GM12801 (cell line): ENCODE measurements around the gene B3GNT8.

ENCODE experiments used
- CTCF ChIP-seq: IDR thresholded peaks from one replicate; pipeline ENCODE4 v1.5.1; 2011; ENCODE audit warnings: control low read depth; ENCODE audit not compliant: insufficient read length; ENCODE audit errors: extremely low read depth

Gene B3GNT8

GRCh38 chr19:41424335-41425173 lies 2.6 kb downstream of the B3GNT8 start:
- TF ChIP-seq CTCF, result no peak

- TF ChIP-seq CTCF, result no peak
These were observed 4.2 kb downstream of the B3GNT8 start for GRCh38 chr19:41422955-41423354.

- TF ChIP-seq CTCF, result no peak
These were observed 4.7 kb downstream of the B3GNT8 start for GRCh38 chr19:41422456-41422855.

DNA sequence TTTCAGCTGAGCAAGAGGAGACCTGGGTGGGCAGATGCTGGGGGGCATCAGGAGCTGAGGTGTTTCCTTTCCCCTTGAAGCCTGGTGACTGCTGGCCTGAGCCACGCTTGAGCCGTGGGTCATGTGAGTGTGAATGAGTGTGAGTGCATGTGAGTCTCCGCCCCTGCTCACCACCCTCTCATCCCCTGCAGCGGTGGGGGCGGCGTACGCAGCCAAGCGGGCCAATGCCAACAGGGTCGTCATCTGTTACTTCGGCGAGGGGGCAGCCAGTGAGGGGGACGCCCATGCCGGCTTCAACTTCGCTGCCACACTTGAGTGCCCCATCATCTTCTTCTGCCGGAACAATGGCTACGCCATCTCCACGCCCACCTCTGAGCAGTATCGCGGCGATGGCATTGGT lies 5.2 kb downstream of the B3GNT8 start:
- TF ChIP-seq CTCF, result no peak

DNA sequence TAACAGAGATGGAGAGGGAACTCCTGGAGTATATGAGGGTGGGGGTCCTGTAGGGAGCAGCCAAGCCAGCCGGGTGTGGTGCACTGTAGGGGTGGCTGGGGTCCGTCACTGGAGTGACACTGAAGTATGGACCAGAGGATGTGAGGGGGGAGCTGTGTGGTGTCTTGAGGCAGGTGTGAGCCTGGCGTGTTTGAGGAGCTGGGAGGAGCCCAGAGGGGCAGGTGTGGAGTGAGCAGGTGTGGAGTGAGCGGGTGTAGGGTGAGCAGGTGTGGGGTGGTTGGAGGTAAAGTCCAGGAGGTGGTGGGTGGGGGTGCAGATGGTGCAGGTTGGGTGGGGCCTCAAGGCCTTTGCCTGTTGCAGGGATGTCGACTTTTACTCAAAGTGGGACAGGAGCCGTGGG lies 5.9 kb downstream of the B3GNT8 start:
- TF ChIP-seq CTCF, result no peak

DNA sequence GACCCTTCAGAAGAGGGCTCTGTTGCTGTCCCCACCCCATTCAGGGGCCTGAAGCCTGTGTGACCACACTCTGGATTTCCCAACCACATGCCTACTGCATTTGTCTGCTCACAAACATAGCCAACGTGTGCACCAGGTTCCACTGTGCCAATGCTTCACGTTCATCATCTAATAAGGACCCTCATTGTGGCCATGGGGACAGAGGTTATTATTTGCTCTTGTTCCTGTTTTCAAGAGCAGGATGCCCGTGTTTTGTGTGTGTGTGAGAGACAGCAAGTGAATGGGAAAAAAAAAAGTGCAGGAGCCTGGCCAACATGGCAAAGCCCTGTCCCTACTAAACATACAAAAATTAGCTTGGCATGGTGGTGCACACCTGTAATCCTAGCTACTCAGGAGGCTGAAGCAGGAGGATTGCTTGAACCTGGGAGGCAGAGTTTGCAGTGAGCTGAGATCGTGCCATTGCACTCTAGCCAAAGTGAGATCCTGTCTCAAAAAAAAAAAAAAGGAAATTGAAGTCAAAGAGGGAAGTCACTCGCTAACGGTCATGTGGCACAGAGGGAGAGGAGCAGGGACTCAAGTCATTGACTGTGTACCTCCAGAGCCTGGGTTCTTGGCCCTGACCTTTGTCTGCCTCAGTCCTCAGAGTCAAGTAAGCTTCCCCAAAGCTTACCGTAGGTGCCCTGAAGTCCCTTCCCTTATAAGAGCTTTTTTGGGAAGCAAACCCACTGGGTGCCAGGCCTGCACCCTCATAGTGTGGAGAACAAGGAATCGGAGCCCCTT lies 6.9 kb downstream of the B3GNT8 start:
- TF ChIP-seq CTCF, result no peak

DNA sequence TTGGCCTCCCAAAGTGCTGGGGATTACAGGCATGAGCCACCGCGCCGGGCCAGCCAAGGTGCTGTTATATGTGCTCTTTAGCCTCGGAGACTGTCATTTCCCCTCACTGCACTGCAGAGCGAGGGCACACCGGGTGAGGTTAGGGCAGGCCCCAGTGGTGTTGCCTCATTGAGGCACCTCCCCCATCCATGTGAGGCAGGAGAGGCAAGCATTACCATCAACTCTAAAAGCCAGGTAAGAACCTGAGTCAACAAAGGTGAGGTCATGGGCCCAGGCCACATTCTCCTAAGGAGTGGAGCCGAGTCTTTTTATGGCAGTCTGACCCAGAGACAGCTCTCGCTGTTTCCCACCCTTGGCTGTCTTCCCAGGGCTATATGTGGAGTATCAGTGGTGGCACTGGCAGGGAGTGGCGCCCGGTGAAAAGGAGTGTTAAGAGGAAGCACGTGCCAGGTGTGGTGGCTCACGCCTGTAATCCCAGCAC lies 10.9 kb downstream of the B3GNT8 start:
- no peak for TF ChIP-seq CTCF
